K562 (cell line): ENCODE results near the gene ARID3A. TPM values are rescaled to one million over a fixed set of nuclear protein-coding genes. Genes with fewer than 3 reads are reported as not detected.

Experiments
- ADNP ChIP-seq: fragments of 200-800 bp; sonication (Bioruptor generic); IDR thresholded peaks from 2 replicates; pipeline ENCODE4 v1.6.1; 2016; ENCODE audit warnings: missing genetic modification characterization, missing compliant biosample characterization
- ATF3 ChIP-seq, 2 experiments: fragments of 450-650 bp in 1 of 2; sonication (generic) in 1 of 2; formaldehyde crosslinking in 1 of 2; IDR thresholded peaks in 1 of 2; conservative IDR thresholded peaks in 1 of 2; 2 replicates each; pipeline versions ENCODE4 v1.6.1 to v1.8.1; 2016 to 2023; ENCODE audit warnings: mild to moderate bottlenecking in 2 of 2, moderate library complexity in 2 of 2, inconsistent platforms in 1 of 2, missing genetic modification reagents in 1 of 2
- CEBPG ChIP-seq, 3 experiments: fragments of 200-800 bp in 1 of 3; sonication (Bioruptor generic) in 1 of 3; sonication (generic) in 1 of 3; formaldehyde crosslinking in 1 of 3; IDR thresholded peaks in 2 of 3; conservative IDR thresholded peaks in 1 of 3; 2 replicates each; pipeline versions ENCODE4 v1.6.1 to v1.8.0; 2016 to 2022; ENCODE audit warnings: missing compliant biosample characterization in 2 of 3, missing genetic modification characterization in 2 of 3, mild to moderate bottlenecking in 1 of 3, missing genetic modification reagents in 1 of 3
- CREB3 ChIP-seq: fragments of 450-650 bp; conservative IDR thresholded peaks from 2 replicates; pipeline ENCODE4 v1.6.1; 2016; ENCODE audit warnings: missing genetic modification characterization, low read depth, mild to moderate bottlenecking, missing compliant biosample characterization, moderate library complexity
- ETS2 ChIP-seq: IDR thresholded peaks from 2 replicates; pipeline ENCODE4 v1.6.1; 2016; ENCODE audit warnings: borderline replicate concordance, missing genetic modification characterization, mild to moderate bottlenecking, moderate library complexity, missing compliant biosample characterization; ENCODE audit not compliant: poor library complexity, severe bottlenecking
- FOXA1 ChIP-seq: fragments of 450-650 bp; IDR thresholded peaks from 2 replicates; pipeline ENCODE4 v1.6.1; 2016; ENCODE audit warnings: mild to moderate bottlenecking, borderline replicate concordance
- GATAD2B ChIP-seq: fragments of 450-650 bp; IDR thresholded peaks from 2 replicates; pipeline ENCODE4 v1.6.1; 2017; ENCODE audit warnings: mild to moderate bottlenecking, borderline replicate concordance
- KAT2B ChIP-seq: IDR thresholded peaks from one replicate; pipeline ENCODE4 v1.6.1; 2012; ENCODE audit warnings: low read depth, mild to moderate bottlenecking, control low read depth, inconsistent platforms, low read length, moderate library complexity
- KDM5B ChIP-seq: fragments of 200-600 bp; sonication (generic); IDR thresholded peaks from 2 replicates; pipeline ENCODE4 v1.6.1; 2012; ENCODE audit warnings: low read depth, mild to moderate bottlenecking, moderate library complexity, low read length, control low read depth, inconsistent platforms; ENCODE audit not compliant: insufficient replicate concordance
- MBD2 ChIP-seq: sonication (generic); IDR thresholded peaks from 2 replicates; pipeline ENCODE4 v1.6.1; 2016; ENCODE audit warnings: low read depth, borderline replicate concordance
- NFIC ChIP-seq: fragments of 450-650 bp; IDR thresholded peaks from 2 replicates; pipeline ENCODE4 v1.6.1; 2017; ENCODE audit warnings: mild to moderate bottlenecking, inconsistent platforms
- NKRF ChIP-seq: fragments of 450-650 bp; IDR thresholded peaks from 2 replicates; pipeline ENCODE4 v1.6.1; 2016; ENCODE audit warnings: borderline replicate concordance
- PTTG1 ChIP-seq: fragments of 450-650 bp; IDR thresholded peaks from 2 replicates; pipeline ENCODE4 v1.6.1; 2016; ENCODE audit warnings: low read depth, mild to moderate bottlenecking, missing genetic modification characterization, missing compliant biosample characterization
- RBM22 ChIP-seq: fragments of 200-400 bp; formaldehyde crosslinking; IDR thresholded peaks from 2 replicates; pipeline ENCODE4 v1.6.1; 2018; ENCODE audit warnings: low read length, low read depth; ENCODE audit not compliant: poor library complexity, severe bottlenecking
- SPI1 ChIP-seq: IDR thresholded peaks from 2 replicates; pipeline ENCODE4 v1.6.1; 2011; ENCODE audit warnings: low read depth, low read length, control low read depth, borderline replicate concordance
- ZBTB43 ChIP-seq: sonication (generic); formaldehyde crosslinking; IDR thresholded peaks from 2 replicates; pipeline ENCODE4 v1.8.0; 2023; ENCODE audit warnings: mild to moderate bottlenecking, missing genetic modification reagents
- ZNF347 ChIP-seq: fragments of 450-650 bp; formaldehyde crosslinking; IDR thresholded peaks from 2 replicates; pipeline ENCODE4 v1.4.0; 2020; ENCODE audit warnings: low read depth, mild to moderate bottlenecking, moderate library complexity
- ZNF507 ChIP-seq: conservative IDR thresholded peaks from 2 replicates; pipeline ENCODE4 v1.6.1; 2017; ENCODE audit warnings: missing genetic modification characterization, missing compliant biosample characterization
- ZNF57 ChIP-seq: fragments of 450-650 bp; formaldehyde crosslinking; IDR thresholded peaks from 2 replicates; pipeline ENCODE4 v1.4.0; 2020; ENCODE audit warnings: mild to moderate bottlenecking, moderate library complexity
- ZNF589 ChIP-seq: fragments of 200-800 bp; sonication (Bioruptor generic); IDR thresholded peaks from 2 replicates; pipeline ENCODE4 v1.6.1; 2016; ENCODE audit warnings: low read depth, missing genetic modification characterization, missing compliant biosample characterization
- ZNF644 ChIP-seq: fragments of 200-800 bp; sonication (Bioruptor generic); IDR thresholded peaks from 2 replicates; pipeline ENCODE4 v1.6.1; 2016; ENCODE audit warnings: low read depth, missing genetic modification characterization, missing compliant biosample characterization
- polyA plus RNA-seq, 8 experiments: library from polyadenylated mRNA; depleted of rRNA in 4 of 8; stranded (reverse) in 5 of 8; unstranded in 3 of 8; fragments of >200 nt; fragmentation: Nextera tagmentation in 2 of 8; fragmentation: Illumina TruSeq in 1 of 8; extraction: Ambion mirVana in 2 of 8; extraction: Trizol in 1 of 8; gene quantifications; 2 replicates each; pipeline versions ENCODE4 v1.2.1 to v1.2.3, GENCODE V29; 2011 to 2014; ENCODE audit warnings: inconsistent platforms in 1 of 8, missing spikeins in 1 of 8
- total RNA-seq, 7 experiments: library from RNA; depleted of rRNA in 6 of 7; stranded (reverse); fragments of >200 nt in 6 of 7; fragmentation: Illumina TruSeq in 2 of 7; extraction: Trizol in 2 of 7; gene quantifications; 2 replicates each; pipeline versions ENCODE4 v1.2.1 to v1.2.3, GENCODE V29; 2011 to 2021; ENCODE audit warnings: low replicate concordance in 1 of 7

Gene ARID3A
- total and polyA plus RNA-seq, 9 of the 15 experiments (the other 6 are each of a cell fraction or from before 2014, with no cell fraction given): 1.4 to 118 (median 31.2) TPM

GRCh38 chr19:966485-967088 lies 40.8 kb downstream of the ARID3A start (continued):
- TF ChIP-seq SPI1: no peak
- no peak for TF ChIP-seq ZNF57
- TF ChIP-seq ADNP (tag): peak; percentile 77
- no peak for TF ChIP-seq NKRF
- no peak for TF ChIP-seq NFIC
- TF ChIP-seq ZNF347 (CRISPR knock-in tag): no peak
- no peak for TF ChIP-seq ZNF589 (CRISPR knock-in tag)
- TF ChIP-seq ZBTB43 (CRISPR knock-in tag): no peak
- no peak for TF ChIP-seq ZNF644 (tag)
- no peak for TF ChIP-seq PTTG1
- TF ChIP-seq GATAD2B: no peak
- TF ChIP-seq MBD2: no peak
- TF ChIP-seq ZNF507: no peak
- TF ChIP-seq KDM5B: no peak
- no peak for TF ChIP-seq ETS2 (tag)
- TF ChIP-seq CREB3 (tag): no peak
- TF ChIP-seq KAT2B: no peak
- TF ChIP-seq FOXA1: no peak
- no peak for TF ChIP-seq ATF3 (IDR thresholded peaks at IDR 0.05)
- no peak for TF ChIP-seq ATF3 (CRISPR knock-in tag; conservative IDR thresholded peaks at IDR 0.05)
- TF ChIP-seq RBM22: peak; percentile 60
- peak; percentile 56; the same call in 1 of the 2 replicates for TF ChIP-seq CEBPG (CRISPR knock-in tag; IDR thresholded peaks at IDR 0.05)
- TF ChIP-seq CEBPG (tag; conservative IDR thresholded peaks at IDR 0.05 in 1 of 2, IDR thresholded peaks at IDR 0.05 in 1 of 2): no peak
